ENCODE data around the gene GPER1.

Gene GPER1

DNA sequence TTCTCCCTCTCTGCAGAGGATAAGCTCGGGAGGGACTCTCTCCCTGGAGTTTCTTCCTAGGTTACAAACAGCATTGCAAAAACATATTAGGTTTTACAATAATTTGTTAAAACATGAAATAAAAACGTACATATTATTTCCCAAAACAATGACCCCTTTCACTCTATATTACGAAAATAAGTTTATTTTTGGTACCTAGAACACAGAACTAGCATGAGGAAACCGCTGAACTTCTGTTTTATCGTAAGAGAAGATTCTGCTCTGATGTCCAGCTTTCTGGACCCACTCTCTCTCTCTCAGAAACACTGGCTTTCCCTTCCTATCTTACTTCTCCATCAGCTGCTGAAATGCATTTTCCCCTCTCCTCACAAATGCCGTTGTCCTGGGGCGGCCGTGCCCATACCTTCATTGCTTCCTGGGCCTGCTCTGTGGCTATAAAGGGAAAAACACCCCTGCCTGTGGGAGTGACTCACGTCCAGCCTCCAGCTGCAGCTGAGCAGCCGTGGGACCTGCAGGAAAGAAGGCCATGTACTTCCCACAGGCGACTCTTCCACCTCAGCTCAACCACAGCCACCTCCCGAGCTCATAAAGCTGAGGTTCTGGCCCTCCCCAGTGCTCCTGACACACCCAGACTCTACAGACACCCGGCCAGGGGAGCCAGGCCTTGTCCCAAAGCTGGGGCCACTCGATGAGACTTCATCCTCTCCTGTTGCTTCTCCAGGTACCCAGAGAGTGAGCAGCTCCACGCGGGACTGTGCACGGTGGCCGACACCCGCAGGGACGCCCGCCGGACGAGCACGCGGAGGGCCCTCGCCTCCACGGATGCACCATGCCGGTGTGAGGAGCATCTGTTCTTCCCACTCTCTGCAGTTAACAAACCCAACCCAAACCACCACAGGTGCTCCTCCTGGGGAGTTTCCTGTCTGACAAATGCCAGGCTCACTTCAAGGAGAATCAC lies 3.1 kb downstream of the GPER1 start:
- DNase-seq = no peak

- no peak for DNase-seq
Observed at GRCh38 chr7:1091644-1092027, 3.7 kb downstream of the GPER1 start.

GRCh38 chr7:1092161-1092632 lies 4.3 kb downstream of the GPER1 start:
- no peak for DNase-seq

GRCh38 chr7:1092806-1093501 lies 5.0 kb downstream of the GPER1 start:
- no peak for DNase-seq

- no peak for DNase-seq
Observed at GRCh38 chr7:1093502-1093843, 5.6 kb downstream of the GPER1 start.

GRCh38 chr7:1093916-1094508 lies 6.1 kb downstream of the GPER1 start:
- DNase-seq = no peak

DNA sequence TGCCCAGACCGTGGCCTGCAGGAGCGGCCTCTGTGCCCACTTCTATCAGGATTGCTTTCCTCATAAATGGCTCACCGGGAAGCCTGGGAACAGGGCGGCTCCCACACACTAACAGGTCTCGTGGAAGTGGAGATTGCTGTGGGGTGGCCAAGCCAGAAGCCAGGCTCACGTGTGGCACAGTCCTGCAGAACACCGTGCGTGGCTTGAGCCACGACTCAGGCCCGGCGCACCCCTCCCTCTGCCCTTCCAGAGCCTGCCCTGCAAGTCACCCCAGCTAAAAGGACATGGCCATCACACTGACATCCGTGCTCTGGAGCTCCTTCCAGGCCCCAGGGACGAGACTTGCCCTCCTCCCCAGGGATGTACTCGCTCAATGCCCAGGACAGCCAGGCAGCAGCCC lies 7.0 kb downstream of the GPER1 start:
- DNase-seq = no peak

DNA sequence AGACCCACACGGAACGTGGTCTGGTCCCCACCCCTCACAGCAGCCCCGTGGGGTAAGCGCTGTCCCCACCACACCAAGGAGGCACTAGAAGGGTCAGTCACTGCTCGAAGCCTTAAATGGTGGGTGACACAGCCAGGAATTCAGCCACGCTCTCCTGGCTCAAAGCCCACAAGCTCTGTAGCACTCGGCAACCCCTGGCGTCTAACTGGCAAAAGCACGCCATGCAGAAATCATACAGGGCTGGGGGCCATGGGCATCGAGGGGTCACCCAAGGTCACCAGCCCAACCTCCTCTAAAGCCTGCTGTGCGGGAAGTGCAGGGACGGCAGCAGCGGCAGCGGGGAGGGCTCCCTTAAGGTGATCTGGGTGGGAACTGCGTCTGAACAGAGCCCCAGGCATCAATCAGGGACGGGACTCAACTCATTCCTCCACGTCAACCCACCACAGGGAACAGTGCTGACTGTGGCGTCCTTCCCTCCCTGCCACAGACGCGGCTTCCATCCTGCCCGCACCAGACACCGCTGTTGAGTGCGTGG lies 7.8 kb downstream of the GPER1 start:
- DNase-seq = no peak

- no peak for DNase-seq
Observed at GRCh38 chr7:1096156-1097119, 8.5 kb downstream of the GPER1 start.

GRCh38 chr7:1097120-1097504 lies 9.2 kb downstream of the GPER1 start:
- no peak for DNase-seq

DNA sequence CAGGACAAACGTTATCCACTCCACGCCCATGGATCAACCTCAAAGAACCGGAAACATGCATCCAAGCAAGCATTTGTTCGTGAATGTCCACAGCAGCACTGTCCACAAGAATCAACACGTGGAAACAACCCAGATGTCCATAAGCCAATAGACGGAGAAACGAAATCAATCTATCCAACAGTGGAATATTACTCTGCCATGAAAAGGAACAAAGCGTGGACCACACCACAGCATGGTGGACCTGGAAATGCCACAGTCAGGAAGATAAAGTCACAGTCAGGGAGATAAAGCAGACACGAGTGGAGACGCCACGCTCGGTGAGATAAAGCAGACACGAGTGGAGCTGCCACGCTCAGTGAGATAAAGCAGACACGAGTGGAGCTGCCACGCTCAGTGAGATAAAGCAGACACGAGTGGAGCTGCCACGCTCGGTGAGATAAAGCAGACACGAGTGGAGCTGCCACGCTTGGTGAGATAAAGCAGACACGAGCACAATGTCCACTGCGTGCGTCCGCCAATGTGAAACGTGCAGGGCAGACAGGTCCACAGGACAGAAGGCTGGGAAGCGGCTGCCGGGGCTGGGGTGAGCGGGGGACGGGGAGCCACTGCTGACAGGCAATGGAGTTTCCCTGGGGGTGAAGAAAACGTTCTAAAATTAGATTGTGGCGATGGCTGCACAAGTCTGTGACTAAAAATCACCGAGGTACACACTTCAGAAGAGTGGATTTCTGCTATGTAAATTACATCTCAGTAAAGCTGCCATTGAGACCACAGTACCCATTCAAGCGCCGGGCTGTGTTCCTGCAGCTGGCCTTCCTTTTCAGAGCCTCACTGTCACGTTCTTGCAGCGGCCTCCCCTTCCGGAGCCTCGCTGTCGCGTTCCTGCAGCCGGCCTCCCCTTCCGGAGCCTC lies 10.6 kb downstream of the GPER1 start:
- DNase-seq = no peak

- no peak for DNase-seq
Observed at GRCh38 chr7:1099154-1099542, 11.2 kb downstream of the GPER1 start.

- DNase-seq = no peak
Observed at GRCh38 chr7:1099637-1100036, 11.7 kb downstream of the GPER1 start.

GRCh38 chr7:1100386-1100785 lies 12.5 kb downstream of the GPER1 start:
- DNase-seq = peak in 1 of 3 experiments; percentile 45

DNA sequence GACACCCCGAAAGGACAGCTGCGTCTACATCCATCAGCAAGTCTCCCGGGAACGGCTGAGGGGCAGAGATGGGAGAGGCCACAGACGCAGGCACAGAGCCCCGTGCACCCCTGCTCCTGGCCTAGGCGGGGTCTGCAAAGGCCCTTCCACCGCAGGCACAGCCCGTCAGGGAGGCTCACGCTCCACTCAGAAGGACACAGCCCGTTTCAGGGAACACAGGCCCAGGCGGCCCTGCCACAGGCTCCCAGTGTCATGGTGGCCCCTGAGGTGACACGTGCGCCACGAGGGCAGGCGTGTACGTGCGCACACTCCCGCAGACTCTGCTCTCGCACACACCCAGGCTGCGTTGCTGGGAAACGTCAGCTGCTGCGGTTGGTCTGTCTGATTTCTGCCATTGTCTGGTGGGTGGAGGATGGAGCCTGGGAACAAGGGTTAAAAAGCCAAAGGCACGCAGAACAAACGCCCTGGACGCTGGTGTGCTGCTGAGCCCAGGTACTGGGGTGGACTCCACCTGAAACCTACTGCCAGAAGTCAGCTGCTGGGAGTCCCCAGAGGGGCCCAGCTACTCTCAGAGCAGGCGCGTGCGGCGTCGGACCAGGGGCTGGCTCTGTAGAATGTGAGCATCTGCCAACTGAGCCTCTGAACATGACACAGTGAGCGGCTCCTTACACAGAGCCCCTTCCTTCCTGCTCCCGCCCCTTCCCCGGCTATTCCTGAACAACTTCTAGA lies 13.1 kb downstream of the GPER1 start:
- DNase-seq = peak in 1 of 3 experiments; percentile 45

DNA sequence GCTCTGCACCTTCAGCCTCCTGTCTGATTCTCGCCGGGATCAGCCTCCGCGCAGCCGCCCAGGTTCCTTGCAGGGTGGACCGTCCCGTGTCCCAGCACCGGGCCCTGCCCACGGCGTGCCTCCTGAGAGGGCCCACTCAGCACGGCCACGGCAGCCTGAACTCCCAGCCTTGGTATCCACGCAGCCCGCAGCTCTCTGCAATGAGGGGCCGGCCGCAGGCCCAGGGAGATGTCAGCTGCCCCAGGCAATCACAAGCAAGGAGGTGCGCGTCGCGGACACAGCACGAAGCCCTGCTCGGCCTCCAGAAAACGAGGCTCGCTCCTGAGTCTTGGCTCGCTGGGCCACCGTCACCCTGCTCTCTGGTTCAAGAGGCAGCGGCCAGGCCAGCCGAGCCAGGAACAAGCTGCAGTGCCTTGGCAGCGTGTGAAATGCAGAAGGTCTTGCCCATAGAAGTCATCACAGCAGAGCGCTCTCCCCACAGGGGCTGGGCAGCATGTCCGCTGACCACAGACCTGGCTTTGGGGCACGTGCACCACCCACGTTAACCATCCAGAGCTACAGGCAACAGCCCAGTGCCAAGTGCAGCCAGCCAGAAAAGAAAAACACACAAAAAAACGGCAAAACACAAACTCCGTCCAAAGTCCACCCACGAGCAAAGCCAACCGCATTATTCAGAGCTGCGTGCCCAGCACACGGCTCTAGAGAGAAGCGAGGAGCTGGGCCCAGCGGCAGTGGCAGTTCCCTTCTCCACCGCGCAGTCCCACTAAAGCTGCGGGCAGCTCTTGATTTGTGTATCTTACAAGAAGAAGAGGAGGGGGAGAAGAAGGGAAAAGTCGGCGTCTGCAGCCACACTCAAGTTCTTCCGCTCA lies 13.9 kb downstream of the GPER1 start:
- no peak for DNase-seq

DNA sequence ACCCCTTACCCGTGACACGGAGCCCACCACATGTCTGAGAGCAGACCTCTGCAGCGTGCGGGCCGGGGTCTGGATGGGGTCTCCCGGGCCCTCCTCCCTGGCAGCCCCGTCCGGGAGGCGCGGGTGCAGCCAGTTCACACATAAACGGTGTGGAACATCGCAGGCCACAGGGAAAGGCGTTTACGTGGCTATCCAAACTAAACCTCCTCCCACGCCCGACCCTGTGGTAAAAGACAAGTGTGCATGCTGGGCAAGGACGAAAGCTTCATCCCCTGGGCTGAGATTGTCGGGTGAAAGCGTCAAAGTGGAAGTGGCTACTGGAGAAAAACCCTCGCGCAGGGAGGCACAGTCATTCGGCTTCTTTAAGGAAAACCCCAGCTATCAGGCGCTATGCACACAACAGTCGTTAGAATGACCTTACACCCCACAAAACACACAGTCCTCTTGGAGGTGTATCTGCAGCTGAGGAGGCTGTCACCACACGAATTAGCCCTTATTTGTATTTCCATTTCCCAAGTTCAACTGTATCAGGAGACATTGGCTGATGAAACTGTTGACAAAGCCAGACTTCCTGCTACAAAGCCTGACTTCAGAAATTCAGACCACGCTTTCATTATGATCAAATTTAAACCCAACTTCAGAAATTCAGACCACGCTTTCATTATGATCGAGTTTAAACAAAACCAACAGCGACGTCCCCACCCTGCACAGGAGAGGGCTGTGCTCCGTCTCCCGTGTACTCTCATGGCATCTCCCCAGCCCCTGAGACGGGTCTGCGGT lies 15.3 kb downstream of the GPER1 start:
- DNase-seq = no peak

- DNase-seq = no peak
Observed at GRCh38 chr7:1103789-1104515, 16.0 kb downstream of the GPER1 start.
